ENCODE measurements around the gene PTGER1. TPM values are rescaled to one million over a fixed set of nuclear protein-coding genes. Genes with fewer than 3 reads are reported as not detected.
A peak's percentile ranks its signal among the peaks of the same experiment; 100 is the strongest.

PTGER1 gene
- total and polyA plus RNA-seq, 8 donors = 0.76 to 12.9 (median 5.5) TPM

GRCh38 chr19:14497228-14497921, 22.2 kb upstream of the PTGER1 start:
- Histone ChIP-seq H3K27ac (peak overlapping the region; percentile 75 to 76), H3K9me3 (no peaks in the 10 kb centered on the region), H3K27me3 (no peaks in the 10 kb centered on the region), H3K4me3 (no peak overlapping the region), H3K4me1 (peaks cover 18 to 38% of the 10 kb centered on the region in 2 donors), H3K36me3 (peaks cover 0 to 3% of the 10 kb centered on the region in 2 donors)
- ATAC-seq (peak; percentile 19), DNase-seq (no peak)
- intact Hi-C loops (cut with DNase I) = no loop called here
- TF ChIP-seq CTCF (IDR thresholded peaks at IDR 0.05) = no peak

- peak overlapping the region in 1 of 2 donors; percentile 85 for H3K4me3 ChIP-seq
- H3K36me3 ChIP-seq = peaks cover 0 to 4% of the 10 kb centered on the region in 2 donors
- H3K9me3 ChIP-seq = no peaks in the 10 kb centered on the region
- intact Hi-C loops (cut with DNase I) = no loop called here
- H3K27ac ChIP-seq = peak overlapping the region; percentile 75 to 76
- peak; percentile 3 for ATAC-seq
- peaks cover 18 to 34% of the 10 kb centered on the region in 2 donors for H3K4me1 ChIP-seq
- no peaks in the 10 kb centered on the region for H3K27me3 ChIP-seq
- TF ChIP-seq CTCF (IDR thresholded peaks at IDR 0.05) = no peak
- DNase-seq = no peak
Observed at GRCh38 chr19:14496834-14497227, 21.7 kb upstream of the PTGER1 start.

GRCh38 chr19:14496029-14496833, 21.1 kb upstream of the PTGER1 start, which contains the start of gene GIPC1:
TSS of gene GIPC1 (minus strand) at chr19:14496127. CDS start at chr19:14482976, 13,151 bp downstream.
- ATAC-seq (peak; percentile 95), DNase-seq (peak; percentile 94 to 99 (median 97))
- intact Hi-C loops (cut with DNase I) = no loop called here
- Histone ChIP-seq H3K36me3 (peaks cover 0 to 10% of the 10 kb centered on the region in 2 donors), H3K27me3 (no peaks in the 10 kb centered on the region), H3K4me3 (peak within 1 kb of the TSS; percentile 85 to 87), H3K4me1 (peaks cover 18 to 34% of the 10 kb centered on the region in 2 donors), H3K27ac (peak within 1 kb of the TSS; percentile 75 to 76), H3K9me3 (no peaks in the 10 kb centered on the region)
- TF ChIP-seq CTCF (IDR thresholded peaks at IDR 0.05) = no peak

GRCh38 chr19:14495672-14496028, 20.5 kb upstream of the PTGER1 start:
- DNase-seq (no peak), ATAC-seq (no peak)
- Histone ChIP-seq H3K4me1 (peaks cover 18 to 34% of the 10 kb centered on the region in 2 donors), H3K27me3 (no peaks in the 10 kb centered on the region), H3K9me3 (no peaks in the 10 kb centered on the region), H3K27ac (peak overlapping the region; percentile 62 to 75), H3K36me3 (peaks cover 0 to 15% of the 10 kb centered on the region in 2 donors), H3K4me3 (peak overlapping the region; percentile 85 to 87)
- intact Hi-C loops (cut with DNase I) = no loop called here
- TF ChIP-seq CTCF (IDR thresholded peaks at IDR 0.05) = no peak

All from left lung (tissue), 10 donors.